T-helper 1 cell treated with Interleukin-12 subunit alpha and Interleukin-12 subunit beta and Interleukin-4 antibody, amounts not matched to agents 30 μg/mL and 1 μg/mL, for 36 hours (primary cell): Measurements from ENCODE around the gene NFE2.
A peak's percentile ranks its signal among the peaks of the same experiment; 100 is the strongest.
"Not testable (repeated sequence)": the region's sequence is repeated elsewhere in the genome, so short reads cannot be mapped to it uniquely, and the experiment has no call there.

Experiments used
- H3K27ac Mint-ChIP-seq: one replicate; pipeline ENCODE4 v1.8.0; 2021; ENCODE audit warnings: mild to moderate bottlenecking, mixed read lengths
- H3K27me3 Mint-ChIP-seq: one replicate; pipeline ENCODE4 v1.8.0; 2021; ENCODE audit warnings: low read depth, mixed read lengths
- H3K36me3 Mint-ChIP-seq: one replicate; pipeline ENCODE4 v1.8.0; 2021; ENCODE audit warnings: low read depth, mixed read lengths
- H3K4me1 Mint-ChIP-seq: one replicate; pipeline ENCODE4 v1.8.0; 2021; ENCODE audit warnings: low read depth, mixed read lengths
- H3K4me3 Mint-ChIP-seq: one replicate; pipeline ENCODE4 v1.8.0; 2021; ENCODE audit warnings: mild to moderate bottlenecking, moderate library complexity, mixed read lengths
- H3K9me3 Mint-ChIP-seq: one replicate; pipeline ENCODE4 v1.8.0; 2021; ENCODE audit warnings: mixed read lengths

Gene NFE2

DNA sequence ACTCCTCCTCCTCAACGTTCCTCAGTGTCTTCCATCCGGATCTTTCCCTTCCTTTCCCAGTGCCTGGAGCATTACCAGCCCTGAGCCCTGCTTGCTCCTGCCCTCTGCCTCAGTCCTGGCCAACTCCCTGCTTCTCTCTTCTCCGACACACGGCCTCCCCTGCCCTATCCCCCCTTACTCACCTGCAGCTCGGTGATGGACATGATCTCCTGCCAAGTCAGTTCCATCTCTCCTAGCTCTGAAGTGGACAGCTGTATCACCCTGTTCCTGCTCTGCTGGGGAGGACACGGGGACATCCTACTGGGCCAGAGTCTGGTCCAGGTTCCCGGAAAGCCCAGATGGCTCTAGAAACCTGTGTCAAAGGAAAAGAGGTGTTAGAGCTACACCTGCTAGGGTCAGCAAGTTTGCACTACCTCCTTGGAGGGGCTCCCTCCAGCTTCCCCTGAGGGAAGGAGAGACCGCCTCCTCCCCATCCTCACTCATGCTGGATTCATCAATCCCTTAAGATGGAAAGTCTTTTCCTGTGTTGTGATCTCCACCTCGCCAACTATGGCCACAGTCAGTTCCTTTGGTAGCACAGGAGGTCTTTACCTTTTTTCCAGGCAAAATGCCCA, 5.8 kb downstream of the NFE2 start:
- Mint-ChIP-seq H3K4me3 (no peak overlapping the region), H3K36me3 (no peaks in the 10 kb centered on the region), H3K9me3 (no peaks in the 10 kb centered on the region), H3K27ac (no peak overlapping the region), H3K27me3 (peaks cover 29% of the 10 kb centered on the region), H3K4me1 (peaks cover 7% of the 10 kb centered on the region)

DNA sequence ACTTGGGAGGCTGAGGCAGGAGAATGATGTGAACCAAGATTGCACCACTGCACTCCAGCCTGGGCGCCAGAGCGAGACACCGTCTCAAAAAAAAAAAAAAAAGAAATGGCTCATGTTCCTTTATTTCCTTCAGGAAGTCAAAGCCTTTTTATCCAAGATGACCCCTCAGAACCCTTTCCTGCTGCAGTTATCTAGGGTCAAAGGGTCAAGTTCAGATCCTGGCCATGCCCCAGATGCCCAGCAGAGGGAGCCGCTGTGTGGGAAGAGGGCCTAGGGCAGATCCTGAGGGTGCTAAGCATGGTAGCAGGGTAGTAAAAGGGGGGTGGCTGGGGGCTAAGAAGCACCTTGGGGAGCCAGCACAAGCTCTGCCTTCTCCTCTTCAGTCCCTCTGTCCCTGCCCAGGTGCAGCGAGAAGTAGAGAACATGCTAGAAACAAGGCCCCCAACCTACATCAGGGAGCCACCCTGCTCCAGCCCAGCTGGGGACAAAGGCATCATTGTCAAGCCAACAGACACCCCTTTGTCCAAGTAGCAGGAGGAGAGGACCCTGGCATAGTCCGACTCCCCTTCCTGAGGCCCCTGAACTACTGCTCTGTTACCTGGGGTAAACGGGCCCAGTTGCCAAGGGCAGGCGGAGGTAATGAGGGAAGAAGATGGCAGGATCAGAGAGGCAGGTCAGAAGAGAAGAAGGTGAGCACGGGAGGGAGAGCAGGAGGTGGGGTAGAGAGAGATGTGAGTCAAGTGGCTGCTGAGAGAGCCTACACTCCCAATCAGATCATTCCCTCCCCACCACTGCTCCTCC, 6.5 kb downstream of the NFE2 start:
- Mint-ChIP-seq H3K27ac (no peak overlapping the region), H3K4me1 (peaks cover 7% of the 10 kb centered on the region), H3K27me3 (peaks cover 22% of the 10 kb centered on the region), H3K4me3 (no peak overlapping the region), H3K36me3 (no peaks in the 10 kb centered on the region), H3K9me3 (no peaks in the 10 kb centered on the region)

DNA sequence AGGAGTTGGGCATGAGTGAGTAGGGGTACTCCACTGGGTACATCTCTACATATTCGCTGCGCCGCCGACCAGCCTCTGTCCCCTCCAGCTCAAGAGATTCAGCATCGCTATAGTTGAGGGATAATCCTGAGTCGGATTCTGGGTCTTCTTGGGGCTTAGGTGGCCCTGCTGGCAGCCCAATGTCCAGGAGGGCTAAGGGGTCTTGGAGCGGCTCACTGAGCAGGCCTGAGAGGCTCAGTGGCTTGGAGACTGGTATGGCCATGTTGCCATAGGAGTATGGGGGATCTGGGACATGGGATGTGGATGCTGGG, 7.9 kb downstream of the NFE2 start:
- Mint-ChIP-seq H3K27me3 (peaks cover 10% of the 10 kb centered on the region), H3K36me3 (no peaks in the 10 kb centered on the region), H3K27ac (no peak overlapping the region), H3K4me1 (peaks cover 8% of the 10 kb centered on the region), H3K9me3 (no peaks in the 10 kb centered on the region), H3K4me3 (no peak overlapping the region)

DNA sequence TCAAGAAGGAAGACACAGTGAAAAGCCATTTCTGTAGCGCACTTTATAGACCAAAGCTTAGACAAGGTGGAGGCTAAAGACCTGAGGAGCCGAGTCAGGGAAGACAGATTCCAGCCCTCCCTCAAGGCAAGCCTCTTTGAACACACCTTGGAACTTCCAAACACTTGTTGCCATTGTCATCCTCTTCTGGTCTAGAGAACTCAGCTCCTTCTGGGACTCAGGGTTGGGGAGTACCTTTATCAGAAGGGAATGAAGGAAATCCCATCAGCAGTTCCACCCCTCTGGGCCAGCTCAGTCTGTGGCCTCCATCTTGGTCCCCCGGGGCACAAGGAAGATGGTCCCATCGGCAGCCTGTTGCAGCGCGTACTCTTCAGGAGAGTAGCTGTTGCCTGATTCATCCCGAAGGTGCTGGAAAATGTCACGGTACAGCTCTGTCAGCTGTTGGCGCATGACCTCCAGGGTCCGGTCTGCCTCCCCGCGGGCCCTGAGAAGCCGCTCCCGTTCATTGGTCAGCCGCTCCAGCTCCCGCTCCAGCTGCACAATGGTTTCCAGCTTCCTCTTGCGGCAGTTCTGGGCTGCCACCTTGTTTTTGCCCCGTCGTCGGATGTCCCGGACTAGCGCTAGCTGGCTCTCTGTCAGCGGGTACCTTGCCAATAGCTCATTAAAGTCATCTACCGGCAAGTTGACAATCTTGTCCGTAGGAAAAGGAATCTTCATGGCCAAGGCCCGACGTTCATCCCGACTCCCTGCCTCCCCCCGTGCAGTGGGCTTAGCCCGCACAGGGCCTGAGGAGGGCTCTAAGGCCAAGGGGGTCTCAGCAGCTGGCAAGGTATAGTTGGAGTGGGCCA, 8.5 kb downstream of the NFE2 start:
- Mint-ChIP-seq H3K4me1 (peaks cover 7% of the 10 kb centered on the region), H3K4me3 (no peak overlapping the region), H3K27me3 (peaks cover 7% of the 10 kb centered on the region), H3K9me3 (no peaks in the 10 kb centered on the region), H3K27ac (no peak overlapping the region), H3K36me3 (peaks cover 5% of the 10 kb centered on the region)

DNA sequence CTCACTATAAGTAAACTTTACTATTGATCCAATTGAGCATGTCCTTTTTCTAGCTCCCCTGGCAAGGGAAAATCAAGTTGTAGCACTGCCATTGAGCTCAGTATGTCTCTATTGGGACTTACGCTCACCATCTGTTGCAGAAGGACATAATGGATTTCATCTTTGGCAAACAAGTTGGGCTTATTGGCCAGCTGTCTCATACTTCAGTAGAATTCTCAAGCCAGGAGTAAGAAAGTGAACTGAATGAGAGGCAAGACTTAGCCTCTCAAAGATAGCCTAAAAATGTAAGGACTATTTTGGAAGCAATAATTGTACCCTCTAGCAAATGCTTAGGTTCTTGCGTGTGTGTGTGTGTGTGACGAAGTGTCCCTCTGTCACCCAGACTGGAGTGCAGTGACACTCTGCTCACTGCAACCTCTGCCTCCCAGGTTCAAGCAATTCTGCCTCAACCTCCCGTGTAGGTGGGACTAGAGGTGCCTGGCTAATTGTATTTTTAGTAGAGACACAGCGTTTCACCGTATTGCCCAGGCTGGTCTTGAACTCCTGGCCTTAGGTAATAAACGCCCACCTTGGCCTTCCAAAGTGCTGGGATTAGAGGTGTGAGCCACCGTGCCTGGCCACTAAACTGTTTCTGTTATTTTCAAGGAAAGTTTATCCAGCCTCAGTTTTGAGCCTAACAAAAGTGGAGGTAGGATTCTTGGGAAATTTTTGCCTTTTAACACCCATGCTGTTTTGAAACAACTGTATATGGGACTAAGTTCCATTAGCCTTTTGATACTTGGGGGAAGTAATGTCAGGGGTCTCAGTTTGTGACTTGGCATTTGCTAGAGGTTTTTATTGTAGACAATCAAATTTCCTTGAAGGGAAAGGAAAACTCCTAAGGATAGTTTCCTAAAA, 13.3 kb downstream of the NFE2 start:
- peaks cover 27% of the 10 kb centered on the region for H3K36me3 Mint-ChIP-seq
- H3K4me3 Mint-ChIP-seq, result no peak overlapping the region
- no peaks in the 10 kb centered on the region for H3K9me3 Mint-ChIP-seq
- no peaks in the 10 kb centered on the region for H3K27me3 Mint-ChIP-seq
- peaks cover 45% of the 10 kb centered on the region for H3K4me1 Mint-ChIP-seq
- H3K27ac Mint-ChIP-seq, result no peak overlapping the region

DNA sequence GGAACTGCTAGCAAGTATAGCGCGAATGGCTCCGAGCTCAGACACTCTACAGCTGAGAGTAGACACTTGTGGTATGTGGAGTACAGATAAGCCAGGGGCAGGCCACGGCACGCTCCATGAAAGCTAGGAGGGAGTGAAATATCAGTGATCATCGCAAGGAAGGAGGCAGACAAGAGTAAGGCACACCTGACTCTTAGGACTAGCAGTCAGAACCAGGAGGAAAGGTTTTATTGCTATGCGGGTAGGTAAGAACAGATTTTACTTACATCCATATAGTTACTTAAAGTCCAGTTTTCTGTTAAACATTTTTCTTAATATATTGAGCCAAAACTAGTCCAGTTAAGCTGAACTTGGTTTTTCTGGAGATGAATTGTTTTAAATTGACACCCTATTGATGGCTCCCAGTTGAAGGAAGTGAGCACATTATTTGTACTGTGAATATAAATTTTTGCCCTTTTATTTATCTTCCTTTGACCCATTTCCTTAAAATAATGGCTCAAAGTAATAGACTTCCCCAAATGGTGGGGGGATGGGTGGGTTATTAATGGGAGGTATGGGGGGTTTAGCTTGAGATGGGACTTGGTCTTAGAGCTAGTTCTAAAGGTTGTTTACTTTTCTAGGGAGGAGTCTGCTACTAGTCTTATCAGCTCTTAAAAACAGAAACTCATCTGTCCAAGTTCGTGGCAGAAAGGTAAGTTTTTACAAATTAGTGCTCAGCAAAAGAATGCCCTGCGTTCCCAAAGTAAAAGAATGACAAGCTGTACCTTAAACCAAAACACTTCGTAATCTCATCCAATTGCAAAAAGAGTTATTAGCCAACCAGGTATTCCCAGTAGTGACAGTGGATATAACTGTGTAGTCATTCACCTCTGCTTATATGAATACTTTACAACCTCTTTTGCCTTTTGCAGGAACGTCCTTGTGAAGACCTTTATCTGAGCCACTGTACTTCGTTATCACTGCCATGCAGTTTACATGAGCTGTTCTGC, 14.5 kb downstream of the NFE2 start:
- no peak overlapping the region for H3K27ac Mint-ChIP-seq
- H3K4me3 Mint-ChIP-seq, result no peak overlapping the region
- no peaks in the 10 kb centered on the region for H3K9me3 Mint-ChIP-seq
- peaks cover 27% of the 10 kb centered on the region for H3K36me3 Mint-ChIP-seq
- H3K4me1 Mint-ChIP-seq, result peaks cover 53% of the 10 kb centered on the region
- H3K27me3 Mint-ChIP-seq, result no peaks in the 10 kb centered on the region

DNA sequence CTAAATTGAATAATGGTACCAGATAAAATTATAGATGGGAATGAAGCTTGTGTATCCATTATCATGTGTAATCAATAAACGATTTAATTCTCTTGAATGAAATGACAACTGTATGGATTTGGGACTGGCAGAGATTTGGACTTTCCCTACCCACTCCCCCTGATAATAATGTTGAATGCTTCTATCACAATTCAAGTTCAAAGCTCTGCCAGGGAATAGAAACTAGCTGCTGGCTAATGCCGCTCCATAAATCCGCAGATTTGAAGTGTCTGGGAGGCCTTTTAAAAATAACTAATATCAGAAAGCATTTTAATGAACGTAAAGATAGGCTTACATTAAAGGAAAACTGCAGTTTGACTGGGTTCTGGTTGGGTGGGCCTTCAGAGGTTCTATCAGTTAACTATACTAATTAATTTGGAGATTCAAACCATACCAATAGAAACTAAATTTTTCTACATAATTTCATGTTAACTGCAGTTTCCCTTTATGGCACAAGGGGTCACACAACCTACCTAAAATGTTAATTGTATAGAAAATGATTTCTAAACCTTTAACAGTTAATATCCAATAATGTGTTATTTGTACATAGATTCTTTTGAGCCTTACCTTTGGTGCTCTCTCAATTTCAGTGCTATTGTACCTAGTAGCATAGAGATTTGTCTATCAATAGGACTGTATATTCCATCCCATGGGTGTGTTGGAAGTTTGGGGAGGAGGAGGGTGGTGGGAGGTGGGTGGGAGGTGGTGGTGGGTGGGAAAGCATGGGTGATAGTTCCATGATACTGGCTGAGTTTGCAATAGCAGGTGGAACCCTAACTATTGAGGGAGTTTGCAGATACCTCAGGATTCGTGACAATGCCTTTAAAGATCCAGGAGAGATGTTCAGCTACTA, 15.4 kb downstream of the NFE2 start:
- peak overlapping the region; percentile 20 for H3K27ac Mint-ChIP-seq
- H3K36me3 Mint-ChIP-seq, result peaks cover 27% of the 10 kb centered on the region
- H3K9me3 Mint-ChIP-seq, result no peaks in the 10 kb centered on the region
- H3K27me3 Mint-ChIP-seq, result no peaks in the 10 kb centered on the region
- H3K4me1 Mint-ChIP-seq, result peaks cover 51% of the 10 kb centered on the region
- peak overlapping the region; percentile 56 for H3K4me3 Mint-ChIP-seq

DNA sequence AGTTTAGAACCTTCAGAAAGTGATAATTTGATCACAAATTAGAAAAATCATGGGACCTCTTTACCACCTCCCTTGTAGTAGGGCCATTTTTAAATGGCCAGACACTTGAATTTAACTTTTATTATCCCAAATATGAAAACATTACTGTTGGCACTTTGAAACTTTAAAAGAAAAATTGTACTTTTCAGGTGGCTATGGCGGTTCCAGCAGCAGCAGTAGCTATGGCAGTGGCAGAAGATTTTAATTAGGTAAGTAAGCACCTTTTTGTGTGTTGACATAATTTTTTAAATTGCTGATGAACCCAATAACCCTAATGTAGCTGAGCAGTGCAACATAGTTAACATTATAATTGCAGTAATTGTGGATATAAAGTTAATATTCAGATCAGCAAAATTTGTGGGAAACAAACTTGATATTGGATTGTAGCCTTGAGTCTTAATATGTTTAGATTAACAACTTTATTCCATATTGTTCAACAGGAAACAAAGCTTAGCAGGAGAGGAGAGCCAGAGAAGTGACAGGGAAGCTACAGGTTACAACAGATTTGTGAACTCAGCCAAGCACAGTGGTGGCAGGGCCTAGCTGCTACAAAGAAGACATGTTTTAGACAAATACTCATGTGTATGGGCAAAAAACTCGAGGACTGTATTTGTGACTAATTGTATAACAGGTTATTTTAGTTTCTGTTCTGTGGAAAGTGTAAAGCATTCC, 16.6 kb downstream of the NFE2 start:
- not testable (repeated sequence) for H3K27ac Mint-ChIP-seq
- peaks cover 51% of the 10 kb centered on the region for H3K4me1 Mint-ChIP-seq

DNA sequence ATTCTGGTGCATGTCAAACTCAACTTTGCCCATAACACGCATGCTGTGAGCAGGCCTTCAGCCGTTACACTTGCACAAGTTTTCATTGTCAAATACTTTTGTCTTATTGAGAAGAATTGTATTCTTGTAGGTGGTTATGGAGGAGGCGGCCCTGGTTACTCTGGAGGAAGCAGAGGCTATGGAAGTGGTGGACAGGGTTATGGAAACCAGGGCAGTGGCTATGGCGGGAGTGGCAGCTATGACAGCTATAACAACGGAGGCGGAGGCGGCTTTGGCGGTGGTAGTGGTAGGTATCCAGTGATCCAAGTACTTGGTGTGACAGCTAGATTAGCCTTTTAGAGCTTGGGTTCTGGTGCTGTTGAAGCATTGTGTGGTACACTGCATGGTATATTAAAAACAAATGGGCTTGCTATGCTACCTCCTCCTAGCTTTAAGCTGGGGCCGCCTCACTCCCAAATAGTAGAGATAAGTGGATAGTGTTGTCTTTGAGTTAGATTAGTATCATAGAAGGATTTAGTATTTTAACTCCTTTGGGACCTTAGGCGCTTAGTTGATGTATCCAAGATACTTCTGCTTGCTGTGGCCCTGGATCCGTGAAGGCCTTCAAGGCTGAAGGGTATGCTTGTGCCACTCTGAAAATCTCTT, 17.7 kb downstream of the NFE2 start:
- no peaks in the 10 kb centered on the region for H3K9me3 Mint-ChIP-seq
- H3K4me1 Mint-ChIP-seq, result peaks cover 56% of the 10 kb centered on the region
- H3K27me3 Mint-ChIP-seq, result no peaks in the 10 kb centered on the region
- H3K4me3 Mint-ChIP-seq, result no peak overlapping the region
- H3K36me3 Mint-ChIP-seq, result peaks cover 31% of the 10 kb centered on the region
- peak overlapping the region; percentile 36 for H3K27ac Mint-ChIP-seq

More for the DNA sequence above, 16.6 kb downstream of the NFE2 start:
- H3K36me3 Mint-ChIP-seq, result peaks cover 27% of the 10 kb centered on the region
- H3K9me3 Mint-ChIP-seq, H3K4me3 Mint-ChIP-seq, H3K27me3 Mint-ChIP-seq: not testable (repeated sequence)

DNA sequence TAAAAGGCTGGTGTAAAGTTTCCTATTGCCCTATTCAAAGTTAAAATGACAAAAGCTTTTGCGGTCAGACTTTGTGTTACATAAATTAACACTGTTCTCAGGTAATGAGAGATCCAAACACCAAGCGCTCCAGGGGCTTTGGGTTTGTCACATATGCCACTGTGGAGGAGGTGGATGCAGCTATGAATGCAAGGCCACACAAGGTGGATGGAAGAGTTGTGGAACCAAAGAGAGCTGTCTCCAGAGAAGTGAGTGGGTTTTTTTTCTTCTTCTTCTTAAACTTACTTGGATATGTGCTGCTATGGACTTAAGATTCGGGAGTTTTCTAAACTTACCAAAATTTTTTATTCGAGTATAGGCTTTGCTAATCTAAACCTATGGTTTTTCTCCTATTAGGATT, 19.1 kb downstream of the NFE2 start:
- H3K27me3 Mint-ChIP-seq, H3K27ac Mint-ChIP-seq, H3K4me3 Mint-ChIP-seq, H3K9me3 Mint-ChIP-seq: not testable (repeated sequence)
- Mint-ChIP-seq H3K4me1 (peaks cover 55% of the 10 kb centered on the region), H3K36me3 (peaks cover 25% of the 10 kb centered on the region)

DNA sequence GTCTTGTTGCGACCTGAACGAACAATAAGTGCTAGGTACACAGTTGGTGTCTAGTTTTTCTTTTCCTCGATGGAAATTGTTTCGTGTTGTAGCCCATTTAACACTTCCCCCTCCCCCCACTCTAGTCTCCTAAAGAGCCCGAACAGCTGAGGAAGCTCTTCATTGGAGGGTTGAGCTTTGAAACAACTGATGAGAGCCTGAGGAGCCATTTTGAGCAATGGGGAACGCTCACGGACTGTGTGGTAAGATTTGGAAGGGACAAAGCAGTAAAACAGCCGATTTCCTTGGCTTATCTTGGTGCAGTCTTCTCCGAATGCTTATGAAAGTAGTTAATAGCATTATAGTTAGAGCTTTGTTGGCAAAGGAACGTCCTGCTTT, 19.6 kb downstream of the NFE2 start:
- not testable (repeated sequence) for H3K4me3 Mint-ChIP-seq, H3K27ac Mint-ChIP-seq, H3K9me3 Mint-ChIP-seq, H3K27me3 Mint-ChIP-seq
- Mint-ChIP-seq H3K36me3 (peaks cover 25% of the 10 kb centered on the region), H3K4me1 (peaks cover 59% of the 10 kb centered on the region)
